HG02870 (cell line): ENCODE data around the gene OVCA2.
"Not testable (repeated sequence)": the region's sequence is repeated elsewhere in the genome, so short reads cannot be mapped to it uniquely, and the experiment has no call there.

Source experiments
- ATAC-seq: cut with Tn5 transposase; IDR thresholded peaks from one replicate; pipeline ENCODE4 v1.9.1; 2021; ENCODE audit warnings: mild to moderate bottlenecking, moderate library complexity; ENCODE audit not compliant: unreplicated experiment

Gene OVCA2

DNA sequence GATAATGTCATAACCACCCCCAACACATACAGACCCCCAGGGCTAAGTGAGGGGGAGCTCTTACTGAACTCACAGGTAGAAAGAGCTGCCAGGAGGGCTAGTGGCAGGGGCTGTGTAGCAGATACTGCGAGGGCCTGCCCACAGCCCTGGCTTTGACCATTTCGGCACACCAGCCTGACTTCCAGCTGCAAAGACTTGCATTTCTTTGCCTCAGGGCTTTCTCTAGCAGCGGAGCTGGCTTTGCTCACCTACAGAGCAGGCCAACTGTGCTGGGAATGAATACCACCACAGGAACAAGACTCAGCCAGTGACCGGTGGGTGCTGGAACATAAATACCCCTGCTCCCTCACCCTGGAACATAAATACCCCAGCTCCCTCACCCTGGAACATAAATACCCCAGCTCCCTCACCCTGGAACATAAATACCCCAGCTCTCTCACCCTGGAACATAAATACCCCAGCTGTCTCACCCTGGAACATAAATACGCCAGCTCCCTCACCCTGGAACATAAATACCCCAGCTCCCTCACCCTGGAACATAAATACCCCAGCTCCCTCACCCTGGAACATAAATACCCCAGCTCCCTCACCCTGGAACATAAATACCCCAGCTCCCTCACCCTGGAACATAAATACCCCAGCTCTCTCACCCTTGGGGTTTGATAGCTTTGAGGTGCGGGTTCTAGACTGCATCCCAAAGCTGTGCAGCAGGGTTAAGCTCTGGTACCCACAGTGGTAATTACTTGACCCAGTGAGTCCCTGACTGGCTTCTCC is 28.4 kb upstream of the OVCA2 start:
- not testable (repeated sequence) for ATAC-seq

DNA sequence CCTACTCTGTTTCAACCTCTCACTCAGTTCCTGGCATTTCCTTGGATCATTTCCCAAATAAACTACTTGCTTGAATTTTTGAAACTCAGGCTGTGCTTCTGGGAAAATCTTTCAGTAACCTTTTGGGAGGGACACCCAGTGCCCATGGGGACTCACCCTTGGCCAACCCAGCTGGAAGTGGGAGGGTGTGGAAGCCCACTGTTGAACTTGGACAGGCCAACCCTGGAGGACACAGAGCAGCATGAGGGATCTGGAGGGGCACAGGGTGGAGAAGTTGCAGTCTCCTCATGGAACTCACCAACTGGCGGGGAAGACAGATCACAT is 27.9 kb upstream of the OVCA2 start:
- no peak for ATAC-seq

DNA sequence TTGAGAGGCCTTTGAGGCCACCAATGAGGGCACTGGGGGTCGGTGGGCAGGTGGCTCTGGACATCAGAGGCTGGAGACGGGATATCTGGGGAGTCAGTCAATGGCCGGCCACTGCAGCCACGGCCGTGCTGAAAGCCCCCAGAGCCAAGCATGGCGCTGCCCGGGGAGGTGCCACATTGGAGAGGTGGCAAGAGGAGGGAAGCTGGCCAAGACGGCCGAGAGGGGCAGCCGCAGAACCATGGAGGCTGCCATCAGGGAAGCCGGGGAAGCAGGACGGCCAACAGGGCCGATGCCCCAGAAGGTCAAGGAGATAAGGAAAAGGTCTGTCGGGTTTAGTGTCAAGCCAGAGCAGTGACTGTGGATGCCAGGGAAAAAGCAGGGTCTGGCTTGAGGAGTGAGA is 26.5 kb upstream of the OVCA2 start:
- no peak for ATAC-seq

DNA sequence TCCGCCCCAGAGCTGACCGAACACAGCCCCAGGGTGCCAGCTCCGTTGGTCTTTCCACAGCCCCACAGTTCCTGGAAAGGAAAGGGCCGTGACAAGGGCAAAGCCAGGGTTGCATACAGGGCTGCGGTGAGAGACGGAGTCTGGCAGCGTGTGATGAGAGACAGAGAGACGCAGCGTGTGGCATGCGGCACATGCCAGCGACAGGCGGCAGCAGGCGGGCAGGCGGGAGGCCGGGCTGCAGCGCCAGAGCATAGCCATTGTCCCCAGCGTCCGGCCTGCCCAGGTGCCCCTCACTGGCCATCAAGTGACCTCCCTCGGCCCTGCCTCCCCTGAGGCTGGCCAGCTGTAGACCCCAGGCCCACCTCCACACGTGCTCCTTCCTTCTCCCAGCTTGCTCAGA is 25.3 kb upstream of the OVCA2 start:
- ATAC-seq, result no peak

DNA sequence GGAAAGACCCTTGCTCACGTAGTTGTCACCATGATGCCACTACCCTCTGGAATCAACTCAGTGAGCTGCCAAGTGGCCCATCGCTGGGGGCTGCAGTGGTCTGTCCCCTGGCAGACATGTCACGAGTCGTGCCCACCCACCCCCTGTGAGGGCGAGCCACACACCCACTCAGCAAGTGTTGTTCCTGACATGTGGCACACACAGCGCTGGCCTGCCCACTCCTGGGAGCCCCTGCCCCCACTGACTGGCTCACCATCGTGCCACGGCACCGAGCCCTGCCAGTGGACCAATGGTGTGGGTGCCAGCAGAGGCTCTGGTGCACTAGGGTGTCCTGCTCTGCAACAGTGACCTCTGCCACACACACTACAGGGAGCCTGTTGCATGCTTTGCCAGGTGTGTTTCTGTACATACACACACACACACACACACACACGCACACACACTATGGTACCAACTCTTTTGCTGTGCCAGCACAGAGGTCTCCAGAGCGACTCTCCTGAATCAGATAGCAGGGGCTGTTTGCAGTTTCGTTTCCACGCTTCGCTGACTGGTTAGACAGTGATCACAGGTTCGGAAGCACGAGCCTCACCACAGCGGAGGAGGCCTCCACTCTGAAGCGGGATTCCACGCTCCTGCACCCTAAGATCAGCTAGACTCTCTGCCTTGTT is 24.4 kb upstream of the OVCA2 start:
- ATAC-seq, result no peak

DNA sequence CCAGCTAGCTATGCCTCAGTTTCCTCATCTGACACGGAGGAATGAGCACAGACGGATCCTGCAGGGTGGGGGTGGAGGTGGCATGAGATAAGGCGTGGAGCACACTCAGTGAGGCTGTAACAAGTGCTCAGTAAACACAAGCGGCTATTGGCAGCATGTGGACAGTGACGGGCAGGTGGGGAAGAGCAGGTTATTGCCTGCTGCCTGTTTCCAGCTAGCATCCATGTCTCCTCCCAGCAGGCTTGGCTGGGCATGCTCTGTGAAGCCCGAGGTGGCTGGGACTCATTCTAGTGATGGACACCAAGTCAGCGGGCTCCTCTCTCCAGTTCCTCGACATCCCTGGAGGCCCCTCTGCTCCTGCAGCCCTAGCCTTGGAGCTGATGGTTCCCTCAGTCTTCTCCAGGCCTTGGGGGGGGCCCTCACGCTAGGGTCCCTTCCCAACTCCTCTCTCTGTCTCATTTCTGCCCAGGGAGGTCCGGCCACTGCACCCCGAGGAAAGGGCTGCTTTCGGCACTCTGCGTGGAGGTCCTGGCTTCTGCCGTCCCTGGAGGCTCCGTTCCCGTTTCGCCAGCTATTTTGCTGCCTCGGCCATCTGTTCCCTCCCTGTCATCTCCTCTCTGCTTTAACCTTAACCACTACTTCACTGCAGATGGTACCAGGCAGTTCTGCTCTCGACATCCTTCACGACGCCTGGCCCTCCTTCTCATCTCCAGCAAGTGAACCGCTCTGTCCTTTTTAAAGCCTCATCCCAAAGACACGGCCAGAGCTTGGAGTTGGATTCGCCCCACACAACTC is 22.9 kb upstream of the OVCA2 start:
- no peak for ATAC-seq

DNA sequence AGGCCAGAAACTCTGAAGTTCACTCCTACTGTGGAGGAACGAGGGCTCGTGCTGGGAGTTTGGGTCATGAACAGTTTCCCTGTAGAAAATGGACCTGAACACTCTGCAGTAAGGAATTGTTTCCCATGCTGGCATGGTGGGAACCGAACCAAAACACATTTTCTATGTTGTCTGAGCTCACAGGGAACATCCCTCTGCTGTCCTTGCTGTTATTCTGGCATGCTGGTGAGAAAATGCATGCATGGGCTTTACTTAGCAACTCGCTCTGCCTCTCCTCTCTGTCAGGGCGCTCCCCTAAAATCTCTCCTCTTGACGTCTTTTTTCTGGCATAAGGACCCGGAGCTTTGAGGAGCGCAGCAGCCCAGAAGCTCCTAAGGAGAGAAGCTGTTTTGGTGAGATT is 22.1 kb upstream of the OVCA2 start:
- no peak for ATAC-seq

DNA sequence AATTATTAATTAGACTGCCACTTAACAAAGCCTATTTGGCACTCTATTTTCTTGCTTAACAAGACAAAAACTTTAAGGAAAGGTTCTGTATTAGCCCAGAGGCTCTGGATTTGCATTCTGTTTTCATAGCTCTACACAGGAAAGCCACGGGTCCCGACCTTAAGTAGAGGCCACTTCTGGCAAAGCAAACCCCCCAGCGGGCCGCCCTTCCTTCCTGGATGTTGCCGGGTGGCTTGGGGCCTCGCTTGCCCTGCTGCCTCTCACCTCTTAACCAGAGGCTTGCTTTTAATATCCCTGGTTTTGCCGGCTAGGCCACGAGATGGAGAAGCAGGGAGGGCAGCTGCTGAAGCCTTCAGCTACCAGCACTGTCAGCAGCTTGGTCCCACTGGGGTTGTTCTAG is 21.1 kb upstream of the OVCA2 start:
- no peak for ATAC-seq

DNA sequence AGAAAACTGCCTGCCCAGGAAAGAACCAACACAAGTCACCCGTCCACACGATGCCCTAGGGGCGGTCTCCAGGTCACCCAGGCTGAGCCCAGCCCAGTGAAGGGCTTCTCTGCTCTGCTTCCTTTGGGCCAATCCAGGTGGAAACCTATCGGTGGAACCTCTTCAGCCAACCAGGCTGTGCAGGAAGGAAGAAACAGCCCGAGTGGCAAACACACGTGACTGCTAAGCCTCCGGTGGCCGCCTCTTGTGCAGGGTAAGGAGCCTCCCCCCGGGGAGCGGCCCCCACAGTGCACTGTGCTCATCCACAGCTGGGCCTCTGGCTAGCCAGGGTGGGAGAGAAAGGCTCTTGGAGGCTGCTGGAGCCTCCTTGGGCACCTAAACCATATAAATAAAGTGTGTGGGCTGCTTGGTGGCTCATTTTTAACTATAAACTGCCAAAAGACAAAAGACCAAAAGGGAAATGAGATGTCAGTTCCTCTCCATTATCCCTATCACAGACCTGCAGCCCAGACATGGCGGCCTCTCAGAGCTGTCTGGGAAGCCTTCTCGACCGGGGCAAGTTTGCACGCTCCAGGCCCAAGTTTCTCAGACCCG is 19.1 kb upstream of the OVCA2 start:
- no peak for ATAC-seq

DNA sequence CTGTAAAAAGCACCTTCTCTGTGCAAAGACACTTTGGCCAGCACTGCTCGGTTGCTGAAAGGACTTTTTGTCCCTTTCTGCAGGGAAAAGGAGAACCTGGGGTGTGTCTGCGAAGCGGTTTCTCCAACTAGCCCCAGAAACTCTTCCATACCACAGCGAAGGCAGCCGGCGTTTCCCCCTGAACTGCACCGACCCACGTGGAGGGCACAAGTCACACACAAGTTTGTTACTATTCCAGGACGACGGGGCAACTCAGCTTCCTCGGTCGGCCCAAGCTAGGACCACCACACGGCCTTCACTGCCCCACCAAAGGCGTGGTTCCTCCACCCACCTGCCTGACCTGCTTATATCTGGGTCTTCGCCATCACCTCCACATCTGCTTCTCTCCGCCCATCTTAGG is 18.6 kb upstream of the OVCA2 start:
- ATAC-seq, result no peak

DNA sequence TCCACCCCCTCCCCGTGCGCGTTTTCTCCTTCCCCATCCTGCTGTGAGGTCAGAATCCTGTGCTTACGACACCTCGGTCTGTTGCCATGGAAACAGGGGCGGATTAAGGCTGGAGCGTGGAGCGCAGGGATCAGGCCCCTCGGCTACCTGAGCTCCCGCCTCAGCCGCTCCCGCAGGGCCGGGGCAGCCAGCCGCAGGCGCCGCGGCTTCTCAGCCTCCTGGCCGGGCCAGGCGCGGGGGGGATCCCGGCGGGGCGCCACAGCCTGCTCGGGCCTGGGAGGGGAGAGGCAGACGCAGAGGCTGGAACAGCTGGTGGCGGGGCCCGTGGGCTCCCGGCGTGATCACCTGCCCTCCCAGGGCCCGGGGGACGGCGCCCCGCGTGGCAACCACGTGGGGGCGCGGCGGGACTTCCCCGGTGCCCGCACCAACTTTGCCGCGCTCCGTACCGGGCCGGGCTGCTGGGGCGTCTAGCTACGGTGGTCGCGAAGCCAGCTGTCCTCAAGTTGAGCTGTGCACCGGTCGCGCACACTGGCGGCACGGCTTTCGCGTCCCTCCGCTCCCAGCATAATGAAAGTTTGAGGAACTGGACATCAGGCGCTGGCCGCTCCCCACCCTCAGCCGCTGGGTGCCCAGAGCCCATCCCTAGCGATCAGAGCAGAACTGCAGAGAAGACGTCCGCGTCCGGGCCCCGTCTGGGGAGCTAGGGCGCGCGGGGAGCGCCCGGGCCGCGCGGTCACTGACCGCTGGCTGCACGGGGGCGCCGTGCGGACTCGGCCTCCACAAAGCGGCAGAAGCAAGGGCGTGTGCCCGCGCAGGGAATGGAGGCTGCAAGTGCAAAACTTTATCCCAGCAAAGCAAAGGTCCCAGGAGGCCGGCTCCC is 17.9 kb upstream of the OVCA2 start:
- ATAC-seq, result no peak

DNA sequence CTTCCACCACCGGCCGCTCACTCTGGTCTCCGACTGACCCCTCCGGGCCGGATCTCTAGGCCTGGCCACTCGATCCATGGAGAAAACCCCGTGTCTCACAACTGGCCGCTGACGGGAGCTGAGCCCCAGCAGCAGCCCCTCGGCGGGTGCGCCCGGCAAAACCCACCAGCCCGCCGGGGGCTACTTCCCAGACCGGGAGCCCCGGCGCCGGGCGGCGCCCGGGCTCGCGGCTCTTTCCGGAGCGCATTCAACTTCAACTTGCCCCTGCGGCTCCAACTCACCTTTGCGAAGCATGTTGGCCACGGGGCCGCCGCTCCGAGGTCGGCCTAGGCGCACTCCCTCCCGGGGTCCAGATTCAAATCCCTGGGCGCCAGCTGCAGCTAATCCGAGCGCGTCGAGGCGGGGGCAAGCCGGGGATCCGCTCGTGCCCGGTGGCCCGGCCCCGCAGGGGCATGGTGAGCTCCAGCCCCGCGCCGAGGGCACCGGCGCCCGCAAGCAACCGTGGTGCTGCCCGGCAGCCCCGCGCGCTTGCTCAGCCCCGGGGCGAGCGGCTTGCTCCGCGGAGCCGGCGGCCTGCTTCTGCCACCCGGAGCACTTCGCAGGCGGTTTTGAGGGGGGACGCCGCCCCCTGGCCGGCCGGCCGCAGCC is 17.1 kb upstream of the OVCA2 start:
- no peak for ATAC-seq

DNA sequence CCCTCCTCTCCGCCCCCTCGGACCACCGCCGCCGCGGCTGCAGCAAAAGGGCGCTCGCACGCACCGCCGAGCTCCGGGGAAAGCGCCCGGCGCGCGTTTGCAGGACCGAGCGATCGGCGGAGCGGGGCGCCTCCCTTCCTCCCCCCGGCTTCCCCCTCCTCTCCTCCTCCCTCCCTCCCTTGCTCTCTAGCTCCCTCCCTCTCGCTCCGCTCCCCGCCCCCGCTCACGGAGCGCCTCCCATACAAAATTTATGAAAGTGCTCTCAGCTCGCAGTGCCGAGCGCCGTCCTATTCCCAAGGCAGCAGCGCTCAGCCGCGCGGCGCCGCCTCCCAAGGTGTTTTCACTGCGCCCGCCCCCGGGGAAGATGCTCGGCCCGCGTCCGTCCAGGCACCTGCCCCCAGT is 16.6 kb upstream of the OVCA2 start, which contains the start of gene RTN4RL1:
RTN4RL1 (minus strand) TSS at position 115 of the 402 bp plus-strand sequence. CDS start 469 bp downstream, outside the sequence.
- no peak for ATAC-seq

DNA sequence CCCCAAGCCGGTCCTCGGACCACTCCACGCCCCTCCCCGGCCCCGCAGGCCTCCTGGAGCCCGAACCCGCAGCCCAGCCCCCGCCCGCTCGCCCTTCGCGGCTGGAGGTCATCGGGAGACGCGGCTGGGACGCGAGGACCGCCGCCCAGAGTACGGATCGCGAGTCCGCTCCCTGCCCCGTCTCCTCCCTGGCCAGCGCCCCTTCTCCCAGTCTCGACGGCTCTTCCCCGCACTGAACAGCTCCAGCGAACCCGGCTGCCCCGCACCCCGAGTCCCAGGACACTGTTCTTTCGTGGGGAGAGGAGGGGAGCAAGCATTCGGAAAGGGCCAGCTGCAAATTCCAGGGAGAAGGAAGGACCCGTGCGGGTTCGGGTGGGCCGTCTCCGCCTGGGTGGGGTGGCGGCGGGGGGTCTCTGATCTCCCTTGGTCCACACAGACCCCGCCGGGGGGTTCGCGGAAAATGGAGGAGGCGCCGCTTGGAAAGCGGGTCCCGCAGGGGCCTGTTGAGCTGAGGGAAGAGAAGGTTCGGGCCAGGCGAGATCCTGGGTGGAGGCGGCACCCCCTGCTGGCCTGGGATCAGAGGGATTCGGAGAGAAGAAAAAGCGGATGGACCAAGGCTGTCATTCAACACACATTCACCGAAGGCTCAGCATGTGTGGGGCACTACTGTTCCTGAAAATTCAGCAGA is 16.1 kb upstream of the OVCA2 start:
- no peak for ATAC-seq

DNA sequence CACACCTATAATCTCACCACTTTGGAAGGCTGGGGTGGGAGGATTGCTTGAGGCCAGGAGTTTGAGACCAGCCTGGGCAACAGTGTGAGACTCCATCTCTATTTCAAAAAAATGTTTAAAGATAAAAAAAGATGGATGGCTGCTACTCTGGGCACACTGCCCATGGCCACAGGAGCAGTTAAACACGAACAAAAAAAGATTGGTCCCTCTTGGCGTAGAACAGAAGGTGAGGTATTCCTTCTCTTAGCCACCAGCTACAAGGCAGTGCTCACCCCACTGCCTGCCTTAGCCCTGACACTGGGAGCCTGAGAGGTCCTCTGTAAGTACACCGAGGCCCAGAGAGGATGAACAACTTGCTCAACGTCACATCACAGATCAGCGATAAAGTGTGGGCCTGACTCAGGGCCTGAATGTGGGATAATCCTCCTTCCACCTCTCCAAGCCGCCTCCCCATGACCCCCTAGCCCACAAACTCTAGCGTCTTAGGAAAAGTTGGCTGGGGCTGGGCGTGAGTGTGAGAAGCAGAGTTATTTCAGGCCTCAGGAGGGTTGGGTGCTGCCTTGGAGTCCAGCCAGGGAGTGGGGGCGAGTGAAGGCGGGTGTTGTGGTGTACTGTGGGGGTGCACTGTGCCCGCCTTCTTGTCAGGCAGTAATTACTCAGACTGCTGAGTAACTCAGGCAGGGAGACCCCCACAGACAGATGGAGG is 14.1 kb upstream of the OVCA2 start:
- no peak for ATAC-seq

DNA sequence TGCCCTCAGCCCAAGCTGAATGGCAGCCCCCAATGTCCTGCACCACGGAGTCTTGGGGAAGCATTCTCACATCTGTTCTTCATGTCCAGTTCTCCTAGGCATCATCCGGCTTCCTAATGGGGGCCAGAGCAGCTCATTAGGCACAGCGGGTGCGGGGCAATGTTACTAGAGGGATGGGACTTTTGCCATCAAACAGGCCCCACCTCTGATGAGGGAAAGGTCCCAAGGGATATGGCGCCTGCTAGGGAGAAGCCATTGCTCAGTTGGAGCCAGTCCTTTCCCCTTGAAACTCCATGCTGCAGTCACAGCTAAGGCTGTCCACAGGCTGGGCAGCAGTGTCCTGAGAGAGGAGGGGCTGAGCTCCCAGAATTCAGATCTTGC is 13.6 kb upstream of the OVCA2 start:
- ATAC-seq, result no peak

DNA sequence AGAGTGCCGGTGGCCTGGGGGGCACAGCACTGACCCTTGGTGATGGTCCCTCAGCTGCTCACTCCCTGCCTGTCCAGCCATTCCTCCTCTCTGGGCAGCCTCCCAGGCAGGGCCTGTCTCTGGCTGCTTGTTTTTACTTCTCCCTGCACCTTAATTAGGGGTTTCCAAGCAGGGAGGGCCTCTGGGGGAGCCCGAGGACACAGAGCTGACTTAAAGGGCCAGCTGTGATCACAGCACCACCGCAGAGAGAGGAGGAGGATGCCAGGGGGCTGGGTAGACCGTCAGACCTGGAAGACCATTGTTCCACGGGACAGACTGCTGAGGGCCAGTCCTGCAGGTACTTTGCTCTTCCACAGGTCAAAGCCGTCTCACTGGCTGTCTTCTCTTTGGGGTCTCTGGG is 13.1 kb upstream of the OVCA2 start:
- no peak for ATAC-seq

DNA sequence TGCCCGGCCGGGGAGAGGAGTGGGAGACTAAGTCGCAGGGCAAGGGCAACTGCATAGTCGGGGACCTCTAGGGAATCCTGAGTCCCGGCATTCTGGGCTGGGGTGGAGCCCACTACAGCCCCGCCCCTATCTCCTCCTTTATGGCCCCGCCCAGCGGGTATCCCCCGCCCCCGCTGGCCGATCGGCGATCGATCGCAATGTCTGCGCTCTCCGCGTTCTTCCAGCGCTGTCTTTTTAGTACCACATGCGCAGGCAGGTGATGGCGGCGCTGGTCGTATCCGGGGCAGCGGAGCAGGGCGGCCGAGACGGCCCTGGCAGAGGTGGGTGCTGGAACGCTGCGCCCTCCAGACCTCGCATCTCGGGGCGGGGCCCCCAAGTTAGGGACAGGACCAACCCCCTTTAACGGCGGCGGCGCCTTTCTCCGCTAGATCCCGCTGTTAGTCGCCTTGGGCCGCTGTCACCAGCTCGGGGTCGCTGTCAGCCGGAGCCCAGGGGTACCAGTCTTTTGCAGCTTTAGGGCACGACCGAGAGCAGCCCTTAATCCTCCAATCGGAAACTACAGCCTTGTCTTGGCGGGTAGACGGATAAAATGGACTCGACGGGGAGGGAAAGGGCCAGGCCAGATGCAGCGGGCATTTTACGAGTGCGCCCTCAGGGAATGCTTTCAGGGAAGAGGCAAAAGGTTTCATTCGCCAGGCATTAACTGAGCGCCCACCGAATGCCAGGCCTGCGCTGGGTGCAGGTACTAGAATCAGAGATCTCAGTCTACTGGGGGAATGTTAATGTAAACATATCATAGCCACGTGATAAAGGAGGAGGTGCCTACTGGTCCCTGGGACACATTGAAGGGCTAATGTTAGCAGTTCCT is 11.7 kb upstream of the OVCA2 start, which contains the start of gene DPH1:
DPH1 (plus strand) TSS at position 243 of the 868 bp plus-strand sequence; CDS start at position 260, 17 bp downstream.
- ATAC-seq, result peak; percentile 71
